Measurements from ENCODE around the gene TRMT10A.

TRMT10A gene
- total RNA-seq: 1.6 to 6.5 reads per million in 2 donors

- peak; percentile 84 to 99 (median 95) for DNase-seq
Observed at GRCh38 chr4:99563310-99564186, at the start of gene TRMT10A. Gene TRMT10A, minus strand, starts transcription at chr4:99564039. Its CDS starts 4,701 bp downstream, at chr4:99559338.

GRCh38 chr4:99612704-99613103 lies 48.9 kb upstream of the TRMT10A start:
- no peak for DNase-seq

GRCh38 chr4:99612281-99612680 lies 48.4 kb upstream of the TRMT10A start:
- no peak for DNase-seq

GRCh38 chr4:99610605-99611175 lies 46.9 kb upstream of the TRMT10A start:
- DNase-seq: no peak

GRCh38 chr4:99608417-99608816 lies 44.6 kb upstream of the TRMT10A start:
- DNase-seq: no peak

- DNase-seq: no peak
Observed at GRCh38 chr4:99606716-99607115, 42.9 kb upstream of the TRMT10A start.

- no peak for DNase-seq
Observed at GRCh38 chr4:99594818-99595217, 31.0 kb upstream of the TRMT10A start.

GRCh38 chr4:99593781-99594641 lies 30.2 kb upstream of the TRMT10A start:
- DNase-seq: no peak

GRCh38 chr4:99591757-99592156 lies 27.9 kb upstream of the TRMT10A start:
- no peak for DNase-seq

- no peak for DNase-seq
Observed at GRCh38 chr4:99587803-99588202, 24.0 kb upstream of the TRMT10A start.

- DNase-seq: no peak
Observed at GRCh38 chr4:99587309-99587708, 23.5 kb upstream of the TRMT10A start.

GRCh38 chr4:99586797-99587196 lies 23.0 kb upstream of the TRMT10A start:
- DNase-seq: no peak

GRCh38 chr4:99586322-99586721 lies 22.5 kb upstream of the TRMT10A start:
- no peak for DNase-seq

- no peak for DNase-seq
Observed at GRCh38 chr4:99585516-99585915, 21.7 kb upstream of the TRMT10A start.

GRCh38 chr4:99578714-99579113 lies 14.9 kb upstream of the TRMT10A start:
- no peak for DNase-seq

- no peak for DNase-seq
Observed at GRCh38 chr4:99574530-99575324, 10.9 kb upstream of the TRMT10A start, which contains the start of gene MTTP. Gene MTTP, plus strand, starts transcription at chr4:99574824. Its CDS starts 86 bp downstream, at chr4:99574910.

GRCh38 chr4:99573735-99574368 lies 10.0 kb upstream of the TRMT10A start:
- DNase-seq: no peak

GRCh38 chr4:99572527-99573240 lies 8.8 kb upstream of the TRMT10A start:
- no peak for DNase-seq

GRCh38 chr4:99571883-99572282 lies 8.0 kb upstream of the TRMT10A start:
- DNase-seq: no peak

GRCh38 chr4:99564921-99565320 lies 1.1 kb upstream of the TRMT10A start:
- no peak for DNase-seq

- no peak for DNase-seq
Observed at GRCh38 chr4:99552872-99553271, 11.0 kb downstream of the TRMT10A start.

Data from T-helper 2 cell (primary cell).